Neural crest cell (in vitro differentiated cells): ENCODE results near the gene IGSF23. TPM values are rescaled to one million over a fixed set of nuclear protein-coding genes. Genes with fewer than 3 reads are reported as not detected.

Experiments used
- DNase-seq: peaks from one replicate; pipeline ENCODE4 v3.0.0; 2021; ENCODE audit warnings: low read depth, mixed read lengths, low spot score
- H3K27ac Mint-ChIP-seq: one replicate; pipeline ENCODE4 v1.8.0; 2021; ENCODE audit warnings: mild to moderate bottlenecking, mixed read lengths; ENCODE audit not compliant: unreplicated experiment
- H3K27me3 Mint-ChIP-seq: 2 replicates; pipeline ENCODE4 v1.8.0; 2021; ENCODE audit warnings: low read depth, mild to moderate bottlenecking, mixed read lengths
- H3K36me3 Mint-ChIP-seq: 2 replicates; pipeline ENCODE4 v1.8.0; 2021; ENCODE audit warnings: low read depth, mild to moderate bottlenecking, mixed read lengths
- H3K4me1 Mint-ChIP-seq: 2 replicates; pipeline ENCODE4 v1.8.0; 2021; ENCODE audit warnings: mixed read lengths
- H3K4me3 Mint-ChIP-seq: one replicate; pipeline ENCODE4 v1.8.0; 2021; ENCODE audit warnings: mild to moderate bottlenecking, mixed read lengths
- H3K9me3 Mint-ChIP-seq: 2 replicates; pipeline ENCODE4 v1.8.0; 2021; ENCODE audit warnings: mixed read lengths
- total RNA-seq: library from RNA; stranded (reverse); gene quantifications from 2 replicates; pipeline ENCODE4 v1.2.1, GENCODE V29; 2021
- TF ChIP-seq, protein P1 (sequence below): fragments of 200-600 bp; sonication (generic); conservative IDR thresholded peaks from 2 replicates; pipeline ENCODE4 v1.5.0; 2021; ENCODE audit warnings: antibody characterized with exemption, mild to moderate bottlenecking

Gene IGSF23
- total RNA-seq, 1 donor from 2014 or later, result not detected

DNA sequence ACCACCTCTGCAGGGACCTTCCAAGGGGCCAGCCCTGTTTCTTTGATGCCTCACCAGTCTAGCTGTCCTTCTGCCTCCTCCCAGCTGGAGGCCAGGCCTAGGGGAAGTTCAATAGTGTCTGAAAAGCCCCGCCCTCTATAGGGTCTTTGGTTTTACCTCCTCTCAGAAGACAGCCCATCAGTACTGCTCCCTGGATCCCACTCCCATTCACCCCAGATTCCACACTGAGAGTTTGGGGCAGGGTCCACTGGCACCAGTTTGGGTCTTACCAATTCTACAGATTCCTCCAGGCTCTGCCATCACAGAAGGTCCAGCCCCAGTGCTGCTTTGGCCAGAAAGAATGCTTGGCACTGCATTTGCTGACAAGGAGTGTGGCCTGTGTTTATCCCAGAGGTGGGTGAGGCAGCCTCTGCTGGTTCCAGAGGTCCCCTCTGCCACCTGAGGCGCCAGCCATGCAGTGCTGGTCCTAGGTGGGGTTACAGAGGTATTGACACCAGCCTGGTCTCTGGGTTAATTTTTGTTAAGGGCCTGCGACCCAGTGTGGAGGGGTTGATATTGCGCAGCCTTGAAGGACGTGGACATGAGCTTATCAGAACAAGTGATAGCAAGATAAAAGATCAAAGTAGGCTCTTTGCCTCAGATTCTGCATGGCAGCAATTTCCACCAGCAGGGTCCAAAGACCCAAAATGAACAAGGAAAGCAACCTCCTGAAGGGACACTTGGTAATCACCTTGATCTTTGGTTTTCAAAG is 41.4 kb upstream of the IGSF23 start:
- DNase-seq, result no peak
- peaks cover 22% of the 10 kb centered on the region for H3K27me3 Mint-ChIP-seq
- no peaks in the 10 kb centered on the region for H3K9me3 Mint-ChIP-seq
- TF ChIP-seq, protein P1, sequence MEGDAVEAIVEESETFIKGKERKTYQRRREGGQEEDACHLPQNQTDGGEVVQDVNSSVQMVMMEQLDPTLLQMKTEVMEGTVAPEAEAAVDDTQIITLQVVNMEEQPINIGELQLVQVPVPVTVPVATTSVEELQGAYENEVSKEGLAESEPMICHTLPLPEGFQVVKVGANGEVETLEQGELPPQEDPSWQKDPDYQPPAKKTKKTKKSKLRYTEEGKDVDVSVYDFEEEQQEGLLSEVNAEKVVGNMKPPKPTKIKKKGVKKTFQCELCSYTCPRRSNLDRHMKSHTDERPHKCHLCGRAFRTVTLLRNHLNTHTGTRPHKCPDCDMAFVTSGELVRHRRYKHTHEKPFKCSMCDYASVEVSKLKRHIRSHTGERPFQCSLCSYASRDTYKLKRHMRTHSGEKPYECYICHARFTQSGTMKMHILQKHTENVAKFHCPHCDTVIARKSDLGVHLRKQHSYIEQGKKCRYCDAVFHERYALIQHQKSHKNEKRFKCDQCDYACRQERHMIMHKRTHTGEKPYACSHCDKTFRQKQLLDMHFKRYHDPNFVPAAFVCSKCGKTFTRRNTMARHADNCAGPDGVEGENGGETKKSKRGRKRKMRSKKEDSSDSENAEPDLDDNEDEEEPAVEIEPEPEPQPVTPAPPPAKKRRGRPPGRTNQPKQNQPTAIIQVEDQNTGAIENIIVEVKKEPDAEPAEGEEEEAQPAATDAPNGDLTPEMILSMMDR, result no peak
- H3K4me3 Mint-ChIP-seq, result no peak overlapping the region
- H3K27ac Mint-ChIP-seq, result no peak overlapping the region
- peaks cover 6% of the 10 kb centered on the region for H3K4me1 Mint-ChIP-seq
- no peaks in the 10 kb centered on the region for H3K36me3 Mint-ChIP-seq

DNA sequence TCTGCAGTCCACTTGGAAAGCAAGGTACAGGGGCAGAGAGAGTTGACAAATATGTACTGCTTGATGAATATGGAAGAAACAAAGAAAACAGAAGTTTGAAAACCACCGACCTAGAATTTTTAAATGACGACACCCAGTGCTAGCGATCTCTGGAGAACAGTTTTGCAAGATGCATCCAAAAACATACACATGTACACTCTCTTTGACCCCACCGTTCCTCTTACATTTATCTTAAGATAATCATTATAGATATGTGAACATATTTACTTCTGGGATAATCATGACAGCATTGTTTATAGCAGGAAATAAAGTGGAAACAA is 40.8 kb upstream of the IGSF23 start:
- TF ChIP-seq, protein P1, result no peak
- H3K9me3 Mint-ChIP-seq, result no peaks in the 10 kb centered on the region
- no peak overlapping the region for H3K4me3 Mint-ChIP-seq
- H3K4me1 Mint-ChIP-seq, result peaks cover 6% of the 10 kb centered on the region
- no peak for DNase-seq
- no peak overlapping the region for H3K27ac Mint-ChIP-seq
- H3K36me3 Mint-ChIP-seq, result no peaks in the 10 kb centered on the region
- H3K27me3 Mint-ChIP-seq, result peaks cover 22% of the 10 kb centered on the region

DNA sequence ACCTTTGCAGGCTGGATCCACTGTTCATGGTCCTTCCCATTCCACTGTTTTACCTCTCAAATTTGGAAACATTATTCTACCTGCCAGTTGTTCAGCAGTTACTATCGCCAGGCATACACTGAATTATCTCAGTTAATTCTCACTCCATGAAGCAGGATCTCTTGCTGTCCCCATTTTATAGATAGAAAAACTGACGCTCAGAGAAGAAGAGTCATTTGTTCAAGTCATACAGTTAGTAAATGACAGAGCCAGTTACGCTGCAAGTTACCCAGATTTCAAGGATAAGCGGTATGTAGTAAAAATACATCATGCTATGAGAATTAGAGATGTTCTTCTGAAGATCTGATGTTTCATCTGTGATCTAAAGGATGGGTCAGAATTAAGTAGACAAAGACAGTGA is 40.2 kb upstream of the IGSF23 start:
- Mint-ChIP-seq H3K27ac (no peak overlapping the region), H3K4me1 (peaks cover 6% of the 10 kb centered on the region), H3K4me3 (no peak overlapping the region), H3K27me3 (peaks cover 19% of the 10 kb centered on the region), H3K36me3 (no peaks in the 10 kb centered on the region), H3K9me3 (no peaks in the 10 kb centered on the region)
- TF ChIP-seq, protein P1, result no peak
- DNase-seq, result no peak

DNA sequence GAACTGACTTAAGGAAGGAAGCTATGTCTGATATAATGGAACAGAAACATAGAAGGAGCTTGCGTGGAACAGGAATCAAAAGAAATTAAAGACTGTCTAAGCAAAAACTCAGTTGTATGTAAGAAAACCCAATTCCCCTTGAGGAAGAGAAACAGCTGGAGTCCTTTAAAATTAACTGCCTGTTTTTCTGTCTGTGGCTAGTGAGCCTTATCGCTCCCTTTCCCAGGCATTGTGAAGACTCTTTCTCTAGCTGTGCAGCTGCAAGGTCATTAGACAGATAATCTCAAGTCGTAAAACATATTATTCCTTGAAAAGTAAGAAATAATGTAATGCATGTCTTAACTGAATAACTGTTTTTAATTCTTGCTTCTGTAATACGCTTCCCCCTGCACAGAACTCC is 39.7 kb upstream of the IGSF23 start:
- Mint-ChIP-seq H3K36me3 (no peaks in the 10 kb centered on the region), H3K27me3 (peaks cover 16% of the 10 kb centered on the region), H3K4me3 (no peak overlapping the region), H3K9me3 (no peaks in the 10 kb centered on the region), H3K4me1 (peaks cover 6% of the 10 kb centered on the region), H3K27ac (no peak overlapping the region)
- no peak for DNase-seq
- TF ChIP-seq, protein P1, result no peak

DNA sequence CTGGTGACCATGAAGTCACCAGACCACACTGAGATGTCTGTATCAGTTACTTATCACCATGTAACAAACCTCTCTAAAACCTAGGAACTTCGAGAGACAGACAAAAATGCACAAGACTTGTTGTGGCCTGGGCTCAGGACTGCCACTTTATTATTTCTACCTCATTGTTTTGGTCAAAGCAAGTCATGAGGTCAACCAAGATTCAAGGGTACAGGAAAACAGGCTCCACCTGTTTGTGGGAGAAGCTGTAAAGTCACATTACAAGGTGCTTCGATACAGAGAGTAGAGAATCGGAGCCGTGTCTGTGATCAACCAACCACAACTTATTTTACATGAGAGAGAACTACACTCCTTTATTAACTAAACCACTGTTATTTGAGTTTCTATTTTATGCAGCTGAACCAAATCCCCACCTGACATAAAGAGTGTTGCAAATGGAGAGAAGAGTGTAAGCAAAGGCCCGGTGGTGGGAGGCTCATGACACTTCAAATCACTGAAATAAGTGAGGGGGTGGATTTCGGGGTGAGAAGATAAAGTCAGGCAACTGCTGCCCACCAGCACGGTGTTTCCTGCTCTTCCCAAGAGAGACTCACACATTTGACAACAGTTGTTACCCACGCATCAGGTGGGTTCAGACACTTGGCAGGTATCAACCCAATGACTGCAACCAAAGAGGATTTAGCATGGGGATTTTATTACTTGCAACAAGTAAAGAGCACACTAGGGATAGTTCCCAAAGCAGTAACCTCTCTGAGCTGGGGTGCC is 39.0 kb upstream of the IGSF23 start:
- H3K27ac Mint-ChIP-seq, result no peak overlapping the region
- no peak for DNase-seq

More for the DNA sequence above, 39.0 kb upstream of the IGSF23 start:
- Mint-ChIP-seq H3K9me3 (no peaks in the 10 kb centered on the region), H3K4me1 (peaks cover 6% of the 10 kb centered on the region), H3K36me3 (no peaks in the 10 kb centered on the region), H3K4me3 (no peak overlapping the region), H3K27me3 (peaks cover 12% of the 10 kb centered on the region)
- TF ChIP-seq, protein P1, result no peak
